Activated naive CD8-positive, alpha-beta T cell treated with anti-CD3 and anti-CD28 coated beads, Interleukin-2, amount 50 U/mL, for 16 hours (primary cell): ENCODE results near the gene LAMC3.

Source experiments
- DNase-seq: peaks from one replicate; pipeline ENCODE4 v3.0.0-alpha.2; 2020; ENCODE audit warnings: low read depth, low spot score

Gene LAMC3

GRCh38 chr9:131117121-131117761, 108.3 kb downstream of the LAMC3 start:
- no peak for DNase-seq

GRCh38 chr9:131117762-131118145, 108.8 kb downstream of the LAMC3 start:
- DNase-seq, result no peak

- DNase-seq, result no peak
These were observed 110.6 kb downstream of the LAMC3 start for GRCh38 chr9:131119600-131119999.

- no peak for DNase-seq
These were observed 111.8 kb downstream of the LAMC3 start for GRCh38 chr9:131120620-131121228.

GRCh38 chr9:131121346-131121745, 112.4 kb downstream of the LAMC3 start:
- DNase-seq, result no peak

- no peak for DNase-seq
These were observed 113.2 kb downstream of the LAMC3 start for GRCh38 chr9:131122158-131122557.

GRCh38 chr9:131125038-131125287, 116.0 kb downstream of the LAMC3 start:
- no peak for DNase-seq

GRCh38 chr9:131125288-131126058, 116.5 kb downstream of the LAMC3 start, which contains the start of gene NUP214:
NUP214 (plus strand) TSS chr9:131125586; CDS start chr9:131125705, 119 bp downstream.
- DNase-seq, result peak; percentile 100

- no peak for DNase-seq
These were observed 117.1 kb downstream of the LAMC3 start for GRCh38 chr9:131126059-131126426.

- no peak for DNase-seq
These were observed 120.2 kb downstream of the LAMC3 start for GRCh38 chr9:131129183-131129582.

- no peak for DNase-seq
These were observed 129.7 kb downstream of the LAMC3 start for GRCh38 chr9:131138676-131139075.

- DNase-seq, result no peak
These were observed 131.1 kb downstream of the LAMC3 start for GRCh38 chr9:131140112-131140511.

- DNase-seq, result no peak
These were observed 131.6 kb downstream of the LAMC3 start for GRCh38 chr9:131140550-131140949.

GRCh38 chr9:131142160-131142559, 133.2 kb downstream of the LAMC3 start:
- DNase-seq, result no peak
